PC-3 (cell line): ENCODE data around the gene FAM83E.

Source experiments
- EZH2phosphoT487 ChIP-seq: fragments of 300-600 bp; sonication (generic); IDR thresholded peaks from 2 replicates; pipeline ENCODE4 v1.6.1; 2018; ENCODE audit warnings: mild to moderate bottlenecking, antibody characterized with exemption, low read length, borderline replicate concordance
- TF ChIP-seq, protein P1 (sequence below): fragments of 300-600 bp; sonication (generic); conservative IDR thresholded peaks from 2 replicates; pipeline ENCODE4 v1.5.1; 2017; ENCODE audit warnings: antibody characterized with exemption, low read depth, mild to moderate bottlenecking, low read length

DNA sequence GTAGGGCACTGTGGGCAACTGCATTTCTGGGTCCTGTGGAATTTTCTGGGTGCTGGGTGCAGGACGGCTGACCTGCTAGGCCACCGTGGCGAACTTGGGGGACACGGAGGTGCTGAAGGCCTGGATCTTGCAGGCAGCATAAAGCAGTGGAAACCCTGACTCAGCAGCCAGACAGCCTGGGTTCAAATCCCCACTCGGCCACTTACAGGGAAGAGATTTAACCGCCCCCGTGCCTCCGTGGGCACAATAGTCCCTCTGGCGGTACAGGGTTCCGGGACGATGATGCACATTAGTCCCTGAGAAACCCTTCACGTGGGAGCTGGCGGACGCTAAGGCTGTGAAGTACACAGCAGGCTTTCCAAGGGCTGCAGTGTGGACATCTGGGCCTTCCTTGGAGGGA lies 3.0 kb downstream of the FAM83E start:
- TF ChIP-seq, protein P1, sequence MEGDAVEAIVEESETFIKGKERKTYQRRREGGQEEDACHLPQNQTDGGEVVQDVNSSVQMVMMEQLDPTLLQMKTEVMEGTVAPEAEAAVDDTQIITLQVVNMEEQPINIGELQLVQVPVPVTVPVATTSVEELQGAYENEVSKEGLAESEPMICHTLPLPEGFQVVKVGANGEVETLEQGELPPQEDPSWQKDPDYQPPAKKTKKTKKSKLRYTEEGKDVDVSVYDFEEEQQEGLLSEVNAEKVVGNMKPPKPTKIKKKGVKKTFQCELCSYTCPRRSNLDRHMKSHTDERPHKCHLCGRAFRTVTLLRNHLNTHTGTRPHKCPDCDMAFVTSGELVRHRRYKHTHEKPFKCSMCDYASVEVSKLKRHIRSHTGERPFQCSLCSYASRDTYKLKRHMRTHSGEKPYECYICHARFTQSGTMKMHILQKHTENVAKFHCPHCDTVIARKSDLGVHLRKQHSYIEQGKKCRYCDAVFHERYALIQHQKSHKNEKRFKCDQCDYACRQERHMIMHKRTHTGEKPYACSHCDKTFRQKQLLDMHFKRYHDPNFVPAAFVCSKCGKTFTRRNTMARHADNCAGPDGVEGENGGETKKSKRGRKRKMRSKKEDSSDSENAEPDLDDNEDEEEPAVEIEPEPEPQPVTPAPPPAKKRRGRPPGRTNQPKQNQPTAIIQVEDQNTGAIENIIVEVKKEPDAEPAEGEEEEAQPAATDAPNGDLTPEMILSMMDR = no peak
- no peak for TF ChIP-seq EZH2phosphoT487
